ENCODE data around the gene OR10A3. TPM values are rescaled to one million over a fixed set of nuclear protein-coding genes. Genes with fewer than 3 reads are reported as not detected.
"Not testable (repeated sequence)": the region's sequence is repeated elsewhere in the genome, so short reads cannot be mapped to it uniquely, and the experiment has no call there.

Gene OR10A3, protein sequence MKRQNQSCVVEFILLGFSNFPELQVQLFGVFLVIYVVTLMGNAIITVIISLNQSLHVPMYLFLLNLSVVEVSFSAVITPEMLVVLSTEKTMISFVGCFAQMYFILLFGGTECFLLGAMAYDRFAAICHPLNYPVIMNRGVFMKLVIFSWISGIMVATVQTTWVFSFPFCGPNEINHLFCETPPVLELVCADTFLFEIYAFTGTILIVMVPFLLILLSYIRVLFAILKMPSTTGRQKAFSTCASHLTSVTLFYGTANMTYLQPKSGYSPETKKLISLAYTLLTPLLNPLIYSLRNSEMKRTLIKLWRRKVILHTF
- total RNA-seq: not detected

DNA sequence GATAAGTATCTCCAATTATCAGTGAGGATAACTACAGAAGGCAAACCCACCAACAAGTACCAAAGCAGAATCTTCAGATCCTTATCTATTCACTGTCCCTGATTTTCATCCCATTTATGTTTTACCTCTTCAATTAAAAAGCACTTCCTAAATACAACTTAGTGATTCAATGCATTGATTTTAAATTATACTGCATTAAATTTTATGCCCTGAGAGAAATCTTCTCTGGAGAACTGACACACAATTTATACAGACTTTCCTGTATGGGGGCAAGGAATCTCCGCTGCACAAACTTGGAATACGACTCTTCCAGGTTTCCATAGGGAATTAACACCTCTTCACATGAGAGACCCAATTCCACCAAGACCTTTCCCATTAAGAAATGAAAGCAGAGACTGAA is at the start of gene OR10A3:
Gene OR10A3, minus strand, starts transcription at position 101 of the 400 bp plus-strand sequence. CDS start 2,188 bp downstream, outside the sequence.
- H3K27me3 ChIP-seq: no peaks in the 10 kb centered on the region
- TF ChIP-seq, protein P1, sequence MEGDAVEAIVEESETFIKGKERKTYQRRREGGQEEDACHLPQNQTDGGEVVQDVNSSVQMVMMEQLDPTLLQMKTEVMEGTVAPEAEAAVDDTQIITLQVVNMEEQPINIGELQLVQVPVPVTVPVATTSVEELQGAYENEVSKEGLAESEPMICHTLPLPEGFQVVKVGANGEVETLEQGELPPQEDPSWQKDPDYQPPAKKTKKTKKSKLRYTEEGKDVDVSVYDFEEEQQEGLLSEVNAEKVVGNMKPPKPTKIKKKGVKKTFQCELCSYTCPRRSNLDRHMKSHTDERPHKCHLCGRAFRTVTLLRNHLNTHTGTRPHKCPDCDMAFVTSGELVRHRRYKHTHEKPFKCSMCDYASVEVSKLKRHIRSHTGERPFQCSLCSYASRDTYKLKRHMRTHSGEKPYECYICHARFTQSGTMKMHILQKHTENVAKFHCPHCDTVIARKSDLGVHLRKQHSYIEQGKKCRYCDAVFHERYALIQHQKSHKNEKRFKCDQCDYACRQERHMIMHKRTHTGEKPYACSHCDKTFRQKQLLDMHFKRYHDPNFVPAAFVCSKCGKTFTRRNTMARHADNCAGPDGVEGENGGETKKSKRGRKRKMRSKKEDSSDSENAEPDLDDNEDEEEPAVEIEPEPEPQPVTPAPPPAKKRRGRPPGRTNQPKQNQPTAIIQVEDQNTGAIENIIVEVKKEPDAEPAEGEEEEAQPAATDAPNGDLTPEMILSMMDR (IDR thresholded peaks at IDR 0.05): no peak
- peaks cover 0 to 31% of the 10 kb centered on the region in 2 donors for H3K9me3 ChIP-seq
- H3K36me3 ChIP-seq: no peaks in the 10 kb centered on the region
- H3K27ac ChIP-seq: no peak within 1 kb of the TSS
- no peak within 1 kb of the TSS for H3K4me3 ChIP-seq
- DNase-seq (ENCODE audit: low spot score): no peak
- no peaks in the 10 kb centered on the region for H3K4me1 ChIP-seq

DNA sequence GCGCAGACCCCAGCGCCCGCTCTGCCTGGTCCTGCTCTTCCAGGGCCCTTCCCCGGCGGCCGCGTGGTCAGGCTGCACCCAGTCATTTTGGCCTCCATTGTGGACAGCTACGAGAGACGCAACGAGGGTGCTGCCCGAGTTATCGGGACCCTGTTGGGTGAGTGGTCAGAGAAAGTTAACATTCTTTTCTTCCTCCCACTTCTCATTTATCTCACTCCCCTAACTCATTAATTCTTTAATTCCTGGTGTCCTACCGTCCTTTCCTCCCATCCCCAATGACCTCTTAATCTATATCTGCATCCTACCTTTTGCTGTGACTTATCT is 46.0 kb upstream of the OR10A3 start:
- H3K27ac ChIP-seq: peak overlapping the region; percentile 64 to 72

DNA sequence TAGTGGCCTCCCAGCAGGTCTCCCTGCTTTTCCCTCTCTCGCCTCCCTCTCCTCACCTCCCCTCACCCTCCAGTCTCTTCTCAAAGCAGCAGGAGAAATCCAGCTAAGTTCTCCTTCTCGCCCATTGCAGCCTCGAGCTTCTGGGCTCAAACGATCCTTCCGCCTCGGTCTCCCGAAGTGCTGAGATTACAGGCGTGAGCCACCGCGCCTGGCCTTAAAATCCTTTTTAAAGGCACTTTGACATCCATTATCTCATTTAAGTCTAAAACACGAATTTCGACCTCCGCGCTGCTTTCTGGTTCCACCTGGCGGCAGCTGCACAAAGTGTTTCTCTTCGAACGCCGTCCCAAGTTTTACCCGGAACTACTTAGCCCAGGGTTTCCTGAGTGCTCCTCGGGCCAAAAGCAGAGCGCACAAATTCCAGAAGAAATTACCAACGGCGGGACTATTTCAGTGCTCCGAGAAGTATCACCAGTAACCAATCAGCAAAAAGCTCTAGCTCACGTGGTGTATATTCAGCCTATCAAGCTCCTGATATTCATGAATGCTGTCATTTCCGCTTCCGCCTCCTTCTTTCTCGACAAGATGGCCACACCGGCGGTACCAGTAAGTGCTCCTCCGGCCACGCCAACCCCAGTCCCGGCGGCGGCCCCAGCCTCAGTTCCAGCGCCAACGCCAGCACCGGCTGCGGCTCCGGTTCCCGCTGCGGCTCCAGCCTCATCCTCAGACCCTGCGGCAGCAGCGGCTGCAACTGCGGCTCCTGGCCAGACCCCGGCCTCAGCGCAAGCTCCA is 45.5 kb upstream of the OR10A3 start, which contains the start of gene EIF3F:
Gene EIF3F, plus strand, starts transcription at position 570 of the 792 bp plus-strand sequence. Its CDS starts 16 bp downstream, at position 586.
- peaks cover 0 to 33% of the 10 kb centered on the region in 2 donors for H3K4me1 ChIP-seq
- H3K27me3 ChIP-seq: no peaks in the 10 kb centered on the region
- peak within 1 kb of the TSS; percentile 69 to 79 for H3K27ac ChIP-seq
- TF ChIP-seq, protein P1 (IDR thresholded peaks at IDR 0.05): peak; percentile 80 to 87
- H3K9me3 ChIP-seq: no peaks in the 10 kb centered on the region
- H3K4me3 ChIP-seq: peak within 1 kb of the TSS; percentile 89 to 91
- peak; percentile 98 for DNase-seq (ENCODE audit: low spot score)
- peaks cover 17% of the 10 kb centered on the region for H3K36me3 ChIP-seq

More for the DNA sequence above, 46.0 kb upstream of the OR10A3 start:
- H3K9me3 ChIP-seq; DNase-seq (ENCODE audit: low spot score); H3K27me3 ChIP-seq: not testable (repeated sequence)
- peaks cover 0 to 33% of the 10 kb centered on the region in 2 donors for H3K4me1 ChIP-seq
- peaks cover 22% of the 10 kb centered on the region for H3K36me3 ChIP-seq
- peak overlapping the region; percentile 89 to 91 for H3K4me3 ChIP-seq

DNA sequence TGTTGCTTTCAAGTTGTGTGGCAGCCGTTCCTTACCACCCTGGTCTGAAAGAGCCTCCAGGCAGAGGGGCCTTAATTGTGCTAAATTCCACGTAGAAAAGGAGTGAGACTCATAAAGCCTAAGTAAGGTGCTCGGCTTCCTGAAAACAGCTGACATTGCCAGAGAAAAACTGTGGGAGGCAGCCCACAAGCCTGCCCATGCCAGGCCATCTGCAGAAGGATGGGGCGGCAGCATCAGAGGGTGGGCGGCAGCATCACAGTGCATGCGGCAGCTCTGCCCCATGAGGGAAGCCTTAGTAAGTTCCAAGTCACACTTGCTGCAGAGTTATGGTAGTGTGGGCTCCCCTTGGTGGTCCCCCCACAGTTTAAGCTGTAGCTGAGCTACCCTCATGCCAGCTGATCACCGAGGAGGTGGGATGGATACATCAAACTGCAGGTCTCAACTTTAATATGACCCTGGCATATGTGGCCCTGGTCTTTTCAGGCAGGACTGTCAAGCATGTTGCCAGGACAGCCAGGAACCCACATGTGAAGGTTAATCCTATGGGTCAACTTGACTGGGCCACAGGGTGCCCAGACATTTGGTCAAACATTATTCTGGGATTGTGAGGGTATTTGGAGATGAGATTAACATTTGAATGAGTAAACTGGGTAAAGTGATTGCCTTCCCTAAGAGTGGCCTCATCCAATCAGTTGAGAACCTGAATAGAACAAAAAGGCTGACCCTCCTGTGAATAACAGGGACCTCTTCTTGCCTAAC is 42.5 kb upstream of the OR10A3 start:
- no peak overlapping the region for H3K4me3 ChIP-seq
- DNase-seq (ENCODE audit: low spot score): no peak
- TF ChIP-seq, protein P1 (IDR thresholded peaks at IDR 0.05): no peak
- H3K27me3 ChIP-seq: no peaks in the 10 kb centered on the region
- H3K4me1 ChIP-seq: peaks cover 0 to 25% of the 10 kb centered on the region in 2 donors
- H3K27ac ChIP-seq: no peak overlapping the region
- H3K9me3 ChIP-seq: no peaks in the 10 kb centered on the region
- H3K36me3 ChIP-seq: peaks cover 3% of the 10 kb centered on the region

DNA sequence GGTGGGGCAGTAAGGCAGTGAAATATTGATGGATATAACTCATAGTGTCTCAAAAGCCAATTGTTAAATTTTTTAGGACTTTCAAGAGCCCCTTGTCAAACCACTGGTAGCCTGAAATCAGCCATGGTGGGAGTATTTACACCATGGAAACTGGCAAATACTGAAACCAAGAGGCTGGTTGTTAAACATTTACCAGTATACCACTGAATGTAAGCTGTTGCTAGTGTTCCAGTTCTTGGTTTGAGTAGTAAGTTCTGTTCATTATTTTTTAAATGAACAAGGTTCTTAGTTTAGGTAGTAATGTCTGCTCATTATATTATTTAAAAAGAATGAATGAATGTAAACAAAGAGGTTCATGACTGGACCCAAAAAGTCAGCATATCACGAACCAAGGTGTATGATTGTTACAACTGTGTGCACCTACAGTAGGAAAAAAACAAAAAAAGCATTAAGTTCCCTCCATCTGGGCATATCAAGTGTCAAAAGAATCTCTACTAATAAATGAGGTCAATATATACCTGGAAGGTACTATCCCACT is 41.1 kb upstream of the OR10A3 start:
- no peak overlapping the region for H3K4me3 ChIP-seq

More for the DNA sequence above, 41.1 kb upstream of the OR10A3 start:
- no peaks in the 10 kb centered on the region for H3K27me3 ChIP-seq
- no peaks in the 10 kb centered on the region for H3K9me3 ChIP-seq
- H3K27ac ChIP-seq: no peak overlapping the region
- TF ChIP-seq, protein P1 (IDR thresholded peaks at IDR 0.05): no peak
- no peak for DNase-seq (ENCODE audit: low spot score)
- no peaks in the 10 kb centered on the region for H3K36me3 ChIP-seq
- H3K4me1 ChIP-seq: peaks cover 0 to 11% of the 10 kb centered on the region in 2 donors
